K562 (cell line): ENCODE results near the gene UBALD2. TPM values are rescaled to one million over a fixed set of nuclear protein-coding genes. Genes with fewer than 3 reads are reported as not detected.

Source experiments
- BMI1 ChIP-seq: fragments of 150-350 bp; IDR thresholded peaks from 2 replicates; pipeline ENCODE4 v1.6.1; 2014; ENCODE audit warnings: low read length
- BRD9 ChIP-seq: fragments of 450-650 bp; IDR thresholded peaks from 2 replicates; pipeline ENCODE4 v1.6.1; 2018; ENCODE audit warnings: low read depth; ENCODE audit not compliant: partially characterized antibody
- ESRRA ChIP-seq: fragments of 450-650 bp; IDR thresholded peaks from 2 replicates; pipeline ENCODE4 v1.6.1; 2014; ENCODE audit warnings: low read depth, mild to moderate bottlenecking, moderate library complexity, borderline replicate concordance
- ETS2 ChIP-seq: IDR thresholded peaks from 2 replicates; pipeline ENCODE4 v1.6.1; 2016; ENCODE audit warnings: borderline replicate concordance, missing genetic modification characterization, mild to moderate bottlenecking, moderate library complexity, missing compliant biosample characterization; ENCODE audit not compliant: poor library complexity, severe bottlenecking
- FOXM1 ChIP-seq, 2 experiments: fragments of 450-650 bp in 1 of 2; sonication (generic) in 1 of 2; formaldehyde crosslinking in 1 of 2; IDR thresholded peaks; 2 replicates each; pipeline versions ENCODE4 v1.6.1 to v1.9.0; 2017 to 2022; ENCODE audit warnings: low read depth in 2 of 2, mild to moderate bottlenecking in 2 of 2, missing genetic modification reagents in 1 of 2, moderate library complexity in 1 of 2
- HNRNPK ChIP-seq: fragments of 200-400 bp; formaldehyde crosslinking; IDR thresholded peaks from one replicate; pipeline ENCODE4 v1.6.1; 2018; ENCODE audit warnings: mild to moderate bottlenecking, low read depth, low read length; ENCODE audit not compliant: poor library complexity, severe bottlenecking
- KDM1A ChIP-seq, 2 experiments: fragments of 450-650 bp; IDR thresholded peaks; 2 replicates each; pipeline ENCODE4 v1.6.1; 2016; ENCODE audit warnings: mild to moderate bottlenecking in 2 of 2
- KDM5B ChIP-seq: fragments of 200-600 bp; sonication (generic); IDR thresholded peaks from 2 replicates; pipeline ENCODE4 v1.6.1; 2012; ENCODE audit warnings: low read depth, mild to moderate bottlenecking, moderate library complexity, low read length, control low read depth, inconsistent platforms; ENCODE audit not compliant: insufficient replicate concordance
- MCM7 ChIP-seq, 2 experiments: fragments of 450-650 bp; IDR thresholded peaks; 2 replicates each; pipeline ENCODE4 v1.6.1; 2016 to 2018
- NFE2L1 ChIP-seq: fragments of 450-650 bp; IDR thresholded peaks from 2 replicates; pipeline ENCODE4 v1.6.1; 2016; ENCODE audit warnings: missing genetic modification characterization, low read depth, mild to moderate bottlenecking, missing compliant biosample characterization, moderate library complexity, borderline replicate concordance
- NFRKB ChIP-seq: fragments of 450-650 bp; IDR thresholded peaks from 2 replicates; pipeline ENCODE4 v1.6.1; 2016; ENCODE audit warnings: low read depth
- NFYB ChIP-seq: IDR thresholded peaks from 2 replicates; pipeline ENCODE4 v1.6.1; 2011; ENCODE audit warnings: mild to moderate bottlenecking, moderate library complexity; ENCODE audit not compliant: insufficient read length; ENCODE audit errors: extremely low read depth
- POLR2A ChIP-seq: fragments of 450-650 bp; conservative IDR thresholded peaks from 2 replicates; pipeline ENCODE4 v1.6.1; 2016
- PRMT5 ChIP-seq: sonication (generic); formaldehyde crosslinking; IDR thresholded peaks from 2 replicates; pipeline ENCODE4 v1.5.0; 2020; ENCODE audit warnings: missing genetic modification reagents
- PURB ChIP-seq: sonication (generic); formaldehyde crosslinking; IDR thresholded peaks from 2 replicates; pipeline ENCODE4 v1.9.0; 2021; ENCODE audit warnings: low read depth, mild to moderate bottlenecking, missing genetic modification reagents
- SAP30 ChIP-seq: fragments of 200-600 bp; sonication (generic); IDR thresholded peaks from 2 replicates; pipeline ENCODE4 v1.6.1; 2012; ENCODE audit warnings: borderline replicate concordance, low read depth, mild to moderate bottlenecking, moderate library complexity, low read length, control low read depth, inconsistent platforms; ENCODE audit not compliant: insufficient read depth, poor library complexity, severe bottlenecking
- U2AF1 ChIP-seq: fragments of 200-400 bp; formaldehyde crosslinking; optimal IDR thresholded peaks from 2 replicates; pipeline ENCODE3; 2017; ENCODE audit warnings: mild to moderate bottlenecking, low read depth, low read length, moderate library complexity
- ZNF134 ChIP-seq: fragments of 250-450 bp; sonication (Bioruptor Pico); conservative IDR thresholded peaks from 2 replicates; pipeline ENCODE4 v1.4.0; 2020
- ZNF408 ChIP-seq: fragments of 250-450 bp; sonication (Bioruptor Pico); IDR thresholded peaks from 2 replicates; pipeline ENCODE4 v1.4.0; 2020; ENCODE audit warnings: low read depth, mild to moderate bottlenecking, moderate library complexity
- ZNF77 ChIP-seq: fragments of 250-450 bp; sonication (Bioruptor Pico); IDR thresholded peaks from 2 replicates; pipeline ENCODE4 v1.5.0; 2020
- polyA plus RNA-seq, 8 experiments: library from polyadenylated mRNA; depleted of rRNA in 4 of 8; stranded (reverse) in 5 of 8; unstranded in 3 of 8; fragments of >200 nt; fragmentation: Nextera tagmentation in 2 of 8; fragmentation: Illumina TruSeq in 1 of 8; extraction: Ambion mirVana in 2 of 8; extraction: Trizol in 1 of 8; gene quantifications; 2 replicates each; pipeline versions ENCODE4 v1.2.1 to v1.2.3, GENCODE V29; 2011 to 2014; ENCODE audit warnings: inconsistent platforms in 1 of 8, missing spikeins in 1 of 8
- total RNA-seq, 7 experiments: library from RNA; depleted of rRNA in 6 of 7; stranded (reverse); fragments of >200 nt in 6 of 7; fragmentation: Illumina TruSeq in 2 of 7; extraction: Trizol in 2 of 7; gene quantifications; 2 replicates each; pipeline versions ENCODE4 v1.2.1 to v1.2.3, GENCODE V29; 2011 to 2021; ENCODE audit warnings: low replicate concordance in 1 of 7
- TF ChIP-seq, protein P1 (sequence below): fragments of 250-450 bp; sonication (Bioruptor Pico); IDR thresholded peaks from 2 replicates; pipeline ENCODE4 v1.4.0; 2020; ENCODE audit warnings: mild to moderate bottlenecking, moderate library complexity
- TF ChIP-seq, protein P2 (sequence below): fragments of 250-450 bp; sonication (Bioruptor Pico); IDR thresholded peaks from 2 replicates; pipeline ENCODE4 v1.4.0; 2020; ENCODE audit warnings: mild to moderate bottlenecking, moderate library complexity, borderline replicate concordance

Gene UBALD2
- total and polyA plus RNA-seq, 9 of the 15 experiments (the other 6 are each of a cell fraction or from before 2014, with no cell fraction given), result 2.3 to 94.1 (median 25.3) TPM

DNA sequence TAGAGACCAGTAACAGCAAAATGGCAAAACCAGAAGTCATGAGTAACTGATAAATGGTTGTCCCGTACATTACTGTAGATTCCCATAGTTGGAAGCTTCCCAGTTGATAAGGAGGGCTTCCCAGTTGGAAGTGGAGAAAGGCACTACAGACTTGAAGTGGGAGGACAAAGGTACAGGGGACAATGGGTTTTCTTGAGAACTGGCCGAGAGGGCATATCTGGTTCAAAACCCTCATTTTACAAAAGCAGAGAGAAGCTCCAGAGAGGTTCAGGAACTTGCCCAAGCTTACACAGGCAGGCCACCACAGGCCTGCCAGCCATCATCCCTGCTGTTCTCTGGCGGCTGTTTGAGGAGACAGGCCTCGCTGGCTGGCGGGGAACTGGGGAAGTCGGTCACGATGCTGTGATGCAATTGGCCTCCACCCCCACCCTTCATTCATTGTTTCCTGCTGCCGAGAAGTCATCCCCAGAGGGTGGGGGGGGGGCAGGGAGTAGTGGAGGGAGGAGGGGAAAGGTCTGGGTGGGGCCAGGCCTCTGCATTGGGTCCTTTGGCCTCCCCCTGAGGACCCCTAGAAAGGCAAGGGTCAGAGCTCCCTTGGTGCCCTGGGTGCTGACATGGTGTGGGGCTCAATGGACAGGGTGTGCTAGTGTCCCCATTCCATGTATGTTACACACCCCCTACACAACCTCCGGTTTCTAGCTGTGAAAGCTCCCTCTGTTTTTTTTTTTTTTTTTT lies 3.0 kb downstream of the UBALD2 start (continued):
- TF ChIP-seq PURB (no peak), SAP30 (no peak), POLR2A (peak; percentile 73), PRMT5 (CRISPR knock-in tag) (no peak), KDM5B (peak; percentile 66), U2AF1 (no peak), ZNF408 (no peak), NFYB (no peak), NFE2L1 (tag) (no peak), NFRKB (peak; percentile 85; the same call in 1 of the 2 replicates), ZNF134 (CRISPR knock-in tag) (no peak), MCM7 (IDR thresholded peaks at IDR 0.05) (no peak), ESRRA (no peak), KDM1A (IDR thresholded peaks at IDR 0.05) (no peak), BMI1 (no peak), ETS2 (tag) (no peak), ZNF77 (no peak), BRD9 (no peak), FOXM1 (IDR thresholded peaks at IDR 0.05; ENCODE audit: low read depth) (no peak), FOXM1 (CRISPR knock-in tag; IDR thresholded peaks at IDR 0.05; ENCODE audit: low read depth) (no peak), HNRNPK (no peak)
- TF ChIP-seq, protein P1, sequence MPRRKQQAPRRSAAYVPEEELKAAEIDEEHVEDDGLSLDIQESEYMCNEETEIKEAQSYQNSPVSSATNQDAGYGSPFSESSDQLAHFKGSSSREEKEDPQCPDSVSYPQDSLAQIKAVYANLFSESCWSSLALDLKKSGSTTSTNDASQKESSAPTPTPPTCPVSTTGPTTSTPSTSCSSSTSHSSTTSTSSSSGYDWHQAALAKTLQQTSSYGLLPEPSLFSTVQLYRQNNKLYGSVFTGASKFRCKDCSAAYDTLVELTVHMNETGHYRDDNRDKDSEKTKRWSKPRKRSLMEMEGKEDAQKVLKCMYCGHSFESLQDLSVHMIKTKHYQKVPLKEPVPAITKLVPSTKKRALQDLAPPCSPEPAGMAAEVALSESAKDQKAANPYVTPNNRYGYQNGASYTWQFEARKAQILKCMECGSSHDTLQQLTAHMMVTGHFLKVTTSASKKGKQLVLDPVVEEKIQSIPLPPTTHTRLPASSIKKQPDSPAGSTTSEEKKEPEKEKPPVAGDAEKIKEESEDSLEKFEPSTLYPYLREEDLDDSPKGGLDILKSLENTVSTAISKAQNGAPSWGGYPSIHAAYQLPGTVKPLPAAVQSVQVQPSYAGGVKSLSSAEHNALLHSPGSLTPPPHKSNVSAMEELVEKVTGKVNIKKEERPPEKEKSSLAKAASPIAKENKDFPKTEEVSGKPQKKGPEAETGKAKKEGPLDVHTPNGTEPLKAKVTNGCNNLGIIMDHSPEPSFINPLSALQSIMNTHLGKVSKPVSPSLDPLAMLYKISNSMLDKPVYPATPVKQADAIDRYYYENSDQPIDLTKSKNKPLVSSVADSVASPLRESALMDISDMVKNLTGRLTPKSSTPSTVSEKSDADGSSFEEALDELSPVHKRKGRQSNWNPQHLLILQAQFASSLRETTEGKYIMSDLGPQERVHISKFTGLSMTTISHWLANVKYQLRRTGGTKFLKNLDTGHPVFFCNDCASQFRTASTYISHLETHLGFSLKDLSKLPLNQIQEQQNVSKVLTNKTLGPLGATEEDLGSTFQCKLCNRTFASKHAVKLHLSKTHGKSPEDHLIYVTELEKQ (CRISPR knock-in tag), result no peak
- TF ChIP-seq, protein P2, sequence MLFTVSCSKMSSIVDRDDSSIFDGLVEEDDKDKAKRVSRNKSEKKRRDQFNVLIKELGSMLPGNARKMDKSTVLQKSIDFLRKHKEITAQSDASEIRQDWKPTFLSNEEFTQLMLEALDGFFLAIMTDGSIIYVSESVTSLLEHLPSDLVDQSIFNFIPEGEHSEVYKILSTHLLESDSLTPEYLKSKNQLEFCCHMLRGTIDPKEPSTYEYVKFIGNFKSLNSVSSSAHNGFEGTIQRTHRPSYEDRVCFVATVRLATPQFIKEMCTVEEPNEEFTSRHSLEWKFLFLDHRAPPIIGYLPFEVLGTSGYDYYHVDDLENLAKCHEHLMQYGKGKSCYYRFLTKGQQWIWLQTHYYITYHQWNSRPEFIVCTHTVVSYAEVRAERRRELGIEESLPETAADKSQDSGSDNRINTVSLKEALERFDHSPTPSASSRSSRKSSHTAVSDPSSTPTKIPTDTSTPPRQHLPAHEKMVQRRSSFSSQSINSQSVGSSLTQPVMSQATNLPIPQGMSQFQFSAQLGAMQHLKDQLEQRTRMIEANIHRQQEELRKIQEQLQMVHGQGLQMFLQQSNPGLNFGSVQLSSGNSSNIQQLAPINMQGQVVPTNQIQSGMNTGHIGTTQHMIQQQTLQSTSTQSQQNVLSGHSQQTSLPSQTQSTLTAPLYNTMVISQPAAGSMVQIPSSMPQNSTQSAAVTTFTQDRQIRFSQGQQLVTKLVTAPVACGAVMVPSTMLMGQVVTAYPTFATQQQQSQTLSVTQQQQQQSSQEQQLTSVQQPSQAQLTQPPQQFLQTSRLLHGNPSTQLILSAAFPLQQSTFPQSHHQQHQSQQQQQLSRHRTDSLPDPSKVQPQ (CRISPR knock-in tag), result no peak
